Peyer's patch (tissue), 4 donors: Measurements from ENCODE around the gene ZNF549. TPM values are rescaled to one million over a fixed set of nuclear protein-coding genes. Genes with fewer than 3 reads are reported as not detected.

Experiments
- DNase-seq, 3 donors: peaks; one replicate each; pipeline ENCODE4 v3.0.0-alpha.2; 2017 to 2019
- H3K27ac ChIP-seq, 4 donors: fragments of 200-600 bp; sonication (generic); one replicate each; pipeline ENCODE4 v1.5.1; 2016 to 2019
- H3K27me3 ChIP-seq, 2 donors: fragments of 200-600 bp; sonication (generic); one replicate each; pipeline ENCODE4 v1.5.1; 2019
- H3K36me3 ChIP-seq, 3 donors: fragments of 200-600 bp; sonication (generic); one replicate each; pipeline ENCODE4 v1.5.1; 2016 to 2019
- H3K4me1 ChIP-seq, 4 donors: fragments of 200-600 bp; sonication (generic); one replicate each; pipeline ENCODE4 v1.5.1; 2016 to 2019
- H3K4me3 ChIP-seq, 4 donors: fragments of 200-600 bp; sonication (generic); 1 replicate in 3 of 4; 2 replicates in 1 of 4; pipeline ENCODE4 v1.5.1; 2016 to 2019; ENCODE audit warnings: mild to moderate bottlenecking in 1 of 4
- H3K9me3 ChIP-seq, 4 donors: fragments of 200-600 bp; sonication (generic); one replicate each; pipeline ENCODE4 v1.5.1; 2016 to 2019; ENCODE audit warnings: mild to moderate bottlenecking in 1 of 4
- POLR2A ChIP-seq, 2 donors: fragments of 450-650 bp; IDR thresholded peaks; one replicate each; pipeline ENCODE4 v1.5.1; 2017; ENCODE audit warnings: antibody characterized with exemption in 2 of 2, mild to moderate bottlenecking in 2 of 2, moderate library complexity in 2 of 2
- total RNA-seq, 4 donors: library from RNA; depleted of rRNA; stranded (reverse); fragments of >200 nt; gene quantifications; one replicate each; pipeline ENCODE4 v1.1.0, GENCODE V29; 2016
- TF ChIP-seq, protein P1 (sequence below), 6 experiments: fragments of 450-650 bp in 4 of 6; fragments of 200-600 bp in 2 of 6; sonication (generic) in 1 of 6; IDR thresholded peaks; one replicate each; pipeline ENCODE4 v1.5.1; 2017 to 2019; ENCODE audit warnings: antibody characterized with exemption in 6 of 6, mild to moderate bottlenecking in 3 of 6, moderate library complexity in 1 of 6

ZNF549 gene
- total RNA-seq, 4 donors from 2014 or later: 4.0 to 7.4 (median 4.7) TPM

- DNase-seq: no peak
- Histone ChIP-seq H3K4me1 (peaks cover 0 to 5% (median 3%) of the 10 kb centered on the region in 4 donors), H3K27ac (no peak overlapping the region), H3K9me3 (peaks cover 0 to 57% (median 16%) of the 10 kb centered on the region in 4 donors), H3K4me3 (no peak overlapping the region), H3K27me3 (no peaks in the 10 kb centered on the region), H3K36me3 (no peaks in the 10 kb centered on the region)
- TF ChIP-seq, protein P1, sequence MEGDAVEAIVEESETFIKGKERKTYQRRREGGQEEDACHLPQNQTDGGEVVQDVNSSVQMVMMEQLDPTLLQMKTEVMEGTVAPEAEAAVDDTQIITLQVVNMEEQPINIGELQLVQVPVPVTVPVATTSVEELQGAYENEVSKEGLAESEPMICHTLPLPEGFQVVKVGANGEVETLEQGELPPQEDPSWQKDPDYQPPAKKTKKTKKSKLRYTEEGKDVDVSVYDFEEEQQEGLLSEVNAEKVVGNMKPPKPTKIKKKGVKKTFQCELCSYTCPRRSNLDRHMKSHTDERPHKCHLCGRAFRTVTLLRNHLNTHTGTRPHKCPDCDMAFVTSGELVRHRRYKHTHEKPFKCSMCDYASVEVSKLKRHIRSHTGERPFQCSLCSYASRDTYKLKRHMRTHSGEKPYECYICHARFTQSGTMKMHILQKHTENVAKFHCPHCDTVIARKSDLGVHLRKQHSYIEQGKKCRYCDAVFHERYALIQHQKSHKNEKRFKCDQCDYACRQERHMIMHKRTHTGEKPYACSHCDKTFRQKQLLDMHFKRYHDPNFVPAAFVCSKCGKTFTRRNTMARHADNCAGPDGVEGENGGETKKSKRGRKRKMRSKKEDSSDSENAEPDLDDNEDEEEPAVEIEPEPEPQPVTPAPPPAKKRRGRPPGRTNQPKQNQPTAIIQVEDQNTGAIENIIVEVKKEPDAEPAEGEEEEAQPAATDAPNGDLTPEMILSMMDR (IDR thresholded peaks at IDR 0.05): no peak
These were observed 36.4 kb downstream of the ZNF549 start for GRCh38 chr19:57563547-57563946.

- H3K9me3 ChIP-seq: peaks cover 0 to 78% (median 24%) of the 10 kb centered on the region in 4 donors
- no peaks in the 10 kb centered on the region for H3K27me3 ChIP-seq
- no peaks in the 10 kb centered on the region for H3K4me1 ChIP-seq
- H3K4me3 ChIP-seq: no peak overlapping the region
- no peaks in the 10 kb centered on the region for H3K36me3 ChIP-seq
- no peak for DNase-seq
- H3K27ac ChIP-seq: no peak overlapping the region
- TF ChIP-seq POLR2A (IDR thresholded peaks at IDR 0.05): no peak
These were observed 39.5 kb downstream of the ZNF549 start for GRCh38 chr19:57566396-57567265.

DNA sequence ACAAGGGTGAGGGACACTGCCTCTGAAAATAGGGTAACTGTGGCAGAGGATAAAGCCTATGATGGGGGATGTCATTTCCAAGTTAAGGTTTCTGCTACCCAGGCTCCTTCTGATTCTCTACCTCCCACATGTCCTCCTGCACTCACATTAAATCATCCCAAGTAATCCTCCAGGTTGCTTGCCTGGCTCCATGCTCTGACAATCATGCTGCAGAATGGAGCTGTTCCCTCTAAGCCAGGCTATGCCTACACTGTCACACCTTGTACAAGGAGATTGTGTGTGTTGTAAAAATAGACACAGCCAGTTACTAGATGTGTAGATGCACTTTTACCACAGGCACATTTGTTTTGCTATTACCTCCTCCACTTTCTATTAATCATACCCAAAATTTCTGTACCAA is 43.6 kb downstream of the ZNF549 start:
- Histone ChIP-seq H3K9me3 (peaks cover 0 to 95% (median 35%) of the 10 kb centered on the region in 4 donors), H3K36me3 (peaks cover 0 to 37% (median 0%) of the 10 kb centered on the region in 3 donors), H3K27me3 (no peaks in the 10 kb centered on the region), H3K27ac (no peak overlapping the region), H3K4me3 (no peak overlapping the region), H3K4me1 (no peaks in the 10 kb centered on the region)
- TF ChIP-seq, protein P1 (IDR thresholded peaks at IDR 0.05): no peak
- TF ChIP-seq POLR2A (IDR thresholded peaks at IDR 0.05): no peak
- no peak for DNase-seq

- Histone ChIP-seq H3K4me3 (no peak overlapping the region), H3K4me1 (no peaks in the 10 kb centered on the region), H3K36me3 (peaks cover 0 to 49% (median 0%) of the 10 kb centered on the region in 3 donors), H3K9me3 (peaks cover 0 to 90% (median 32%) of the 10 kb centered on the region in 4 donors), H3K27ac (no peak overlapping the region), H3K27me3 (no peaks in the 10 kb centered on the region)
- no peak for DNase-seq
- TF ChIP-seq, protein P1 (IDR thresholded peaks at IDR 0.05): no peak
- no peak for TF ChIP-seq POLR2A (IDR thresholded peaks at IDR 0.05)
These were observed 45.3 kb downstream of the ZNF549 start for GRCh38 chr19:57572415-57572947.

- H3K27me3 ChIP-seq: no peaks in the 10 kb centered on the region
- DNase-seq: no peak
- H3K27ac ChIP-seq: no peak overlapping the region
- peaks cover 0 to 49% (median 0%) of the 10 kb centered on the region in 3 donors for H3K36me3 ChIP-seq
- H3K4me1 ChIP-seq: peaks cover 0 to 4% (median 0%) of the 10 kb centered on the region in 4 donors
- H3K9me3 ChIP-seq: peaks cover 0 to 53% (median 21%) of the 10 kb centered on the region in 4 donors
- no peak for TF ChIP-seq POLR2A (IDR thresholded peaks at IDR 0.05)
- TF ChIP-seq, protein P1 (IDR thresholded peaks at IDR 0.05): no peak
- H3K4me3 ChIP-seq: no peak overlapping the region
These were observed 49.5 kb downstream of the ZNF549 start for GRCh38 chr19:57576661-57577060.
